ENCODE data around the gene CDKAL1. TPM values are rescaled to one million over a fixed set of nuclear protein-coding genes. Genes with fewer than 3 reads are reported as not detected.
A peak's percentile ranks its signal among the peaks of the same experiment; 100 is the strongest.
"Not testable (repeated sequence)": the region's sequence is repeated elsewhere in the genome, so short reads cannot be mapped to it uniquely, and the experiment has no call there.

CDKAL1 gene
- total RNA-seq, 2 donors from 2014 or later: 23.0 to 23.7 TPM

DNA sequence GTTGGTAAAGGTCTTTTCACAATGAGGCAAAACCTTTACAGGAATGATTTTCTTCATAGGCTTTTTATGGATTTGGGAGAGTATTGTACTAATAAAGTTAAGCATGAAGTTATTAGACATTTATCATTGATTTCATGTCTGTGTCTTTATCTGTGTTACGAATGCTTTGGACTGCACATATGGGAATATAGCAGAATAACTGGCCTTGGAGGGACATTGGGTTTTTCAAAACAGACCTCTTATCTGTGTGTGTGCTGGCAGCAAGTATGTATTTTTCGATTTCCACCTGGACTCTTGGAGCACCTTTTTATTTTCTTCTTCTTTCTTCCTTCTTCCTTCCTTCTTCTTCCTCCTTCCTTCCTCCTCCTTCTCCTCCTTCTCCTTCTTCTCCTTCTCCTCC, 74.6 kb downstream of the CDKAL1 start:
- DNase-seq (no peak), ATAC-seq (no peak)
- Mint-ChIP-seq H3K27ac (no peak overlapping the region), H3K36me3 (ENCODE audit: low read depth) (peaks cover 3% of the 10 kb centered on the region), H3K4me1 (peaks cover 21% of the 10 kb centered on the region), H3K4me3 (no peak overlapping the region), H3K27me3 (no peaks in the 10 kb centered on the region)
- H3K9me3 ChIP-seq (ENCODE audit: control insufficient read depth, low read length, poor library complexity, severe bottlenecking): no peaks in the 10 kb centered on the region

DNA sequence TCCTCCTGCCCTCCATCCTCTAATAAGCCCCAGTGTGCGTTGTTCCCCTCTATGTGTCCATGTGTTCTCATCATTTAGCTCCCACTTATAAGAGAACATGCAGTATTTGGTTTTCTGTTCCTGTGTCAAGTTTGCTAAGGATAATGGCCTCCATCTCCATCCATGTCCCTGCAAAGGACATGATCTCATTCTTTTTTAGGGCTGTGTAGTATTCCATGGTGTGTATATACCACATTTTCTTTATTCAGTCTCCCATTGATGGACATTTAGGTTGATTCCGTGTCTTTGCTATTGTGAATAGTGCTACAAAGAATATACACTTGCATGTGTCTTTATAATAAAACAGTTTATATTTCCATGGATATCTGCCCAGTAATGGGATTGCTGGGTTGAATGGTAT, 75.7 kb downstream of the CDKAL1 start:
- not testable (repeated sequence) for DNase-seq; H3K36me3 Mint-ChIP-seq (ENCODE audit: low read depth); H3K9me3 ChIP-seq (ENCODE audit: control insufficient read depth, low read length, poor library complexity, severe bottlenecking); H3K27me3 Mint-ChIP-seq; H3K4me3 Mint-ChIP-seq; ATAC-seq; H3K27ac Mint-ChIP-seq
- peaks cover 20% of the 10 kb centered on the region for H3K4me1 Mint-ChIP-seq

DNA sequence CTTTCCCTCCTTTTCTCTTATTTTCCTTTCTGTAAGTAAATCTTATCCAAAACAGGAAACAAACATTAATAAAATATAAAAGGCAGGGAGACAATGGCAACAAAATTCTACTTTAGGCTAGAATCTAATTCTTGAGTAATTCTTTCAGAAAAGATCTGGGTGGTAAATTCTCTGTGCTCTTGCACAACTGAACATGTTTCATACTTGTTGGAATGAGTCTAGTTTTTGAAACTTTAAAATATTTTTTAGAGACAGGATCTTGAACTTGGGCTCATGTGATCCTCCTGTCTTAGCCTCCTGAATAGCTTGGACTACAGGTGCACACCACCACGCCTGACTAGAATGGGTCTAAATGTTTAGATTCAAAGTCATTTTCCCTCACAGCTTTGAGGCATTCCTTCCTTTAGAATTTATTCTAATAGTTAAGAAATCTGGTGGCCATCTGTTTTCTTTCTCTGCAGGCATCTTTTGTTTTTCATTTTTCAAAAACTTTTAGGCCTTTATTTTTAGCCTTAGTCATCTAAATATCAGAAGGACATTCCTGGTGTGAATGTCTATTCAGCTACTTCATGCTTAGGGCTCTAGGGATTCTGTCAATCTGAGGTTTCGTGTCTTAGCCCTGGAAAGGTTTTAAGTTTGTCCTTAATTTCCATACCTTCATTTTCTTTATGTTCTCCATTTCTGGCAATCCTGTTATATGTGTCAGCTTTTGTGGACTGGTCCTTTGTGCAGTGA, 76.5 kb downstream of the CDKAL1 start:
- H3K9me3 ChIP-seq (ENCODE audit: control insufficient read depth, low read length, poor library complexity, severe bottlenecking): no peaks in the 10 kb centered on the region
- Mint-ChIP-seq H3K4me1 (peaks cover 20% of the 10 kb centered on the region), H3K36me3 (ENCODE audit: low read depth) (peaks cover 5% of the 10 kb centered on the region), H3K27me3 (no peaks in the 10 kb centered on the region), H3K27ac (no peak overlapping the region), H3K4me3 (no peak overlapping the region)
- DNase-seq: no peak
- no peak for ATAC-seq

DNA sequence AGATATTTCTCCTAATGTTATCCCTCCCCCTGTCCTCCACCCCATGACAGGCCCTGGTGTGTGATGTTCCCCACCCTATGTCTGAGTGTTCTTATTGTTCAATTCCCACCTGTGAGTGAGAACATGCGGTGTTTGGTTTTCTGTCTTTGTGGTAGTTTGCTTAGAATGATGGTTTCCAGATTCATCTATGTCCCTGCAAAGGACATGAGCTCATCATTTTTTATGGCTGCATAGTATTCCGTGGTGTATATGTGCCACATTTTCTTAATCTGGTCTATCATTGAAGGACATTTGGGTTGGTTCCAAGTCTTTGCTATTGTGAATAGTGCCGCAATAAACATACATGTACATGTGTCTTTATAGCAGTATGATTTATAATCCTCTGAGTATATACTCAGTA, 83.3 kb downstream of the CDKAL1 start:
- H3K36me3 Mint-ChIP-seq (ENCODE audit: low read depth): not testable (repeated sequence)

DNA sequence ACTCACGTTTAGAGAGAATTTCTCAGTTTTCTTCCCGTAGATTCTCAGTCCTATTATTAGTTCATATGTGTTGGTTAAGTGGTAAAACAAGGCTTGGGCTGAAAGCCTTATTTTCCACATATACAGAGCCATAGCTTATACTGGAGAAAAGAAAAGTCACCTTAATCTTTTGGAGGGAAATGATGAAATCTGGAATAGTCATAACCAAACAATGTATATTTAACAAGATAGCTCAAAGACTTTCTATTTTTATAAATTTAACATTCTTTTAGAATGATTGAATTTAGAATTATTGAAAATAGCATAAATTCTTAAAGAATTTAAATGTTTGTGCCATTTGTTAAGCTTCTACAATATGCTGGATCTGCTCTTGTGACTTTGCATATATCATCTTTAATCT, 85.8 kb downstream of the CDKAL1 start:
- H3K4me3 Mint-ChIP-seq: no peak overlapping the region
- H3K4me1 Mint-ChIP-seq: peaks cover 22% of the 10 kb centered on the region
- no peak for DNase-seq
- no peak overlapping the region for H3K27ac Mint-ChIP-seq
- H3K36me3 Mint-ChIP-seq (ENCODE audit: low read depth): peaks cover 4% of the 10 kb centered on the region
- H3K27me3 Mint-ChIP-seq: no peaks in the 10 kb centered on the region
- ATAC-seq: no peak
- no peaks in the 10 kb centered on the region for H3K9me3 ChIP-seq (ENCODE audit: control insufficient read depth, low read length, poor library complexity, severe bottlenecking)

More for the DNA sequence above, 83.3 kb downstream of the CDKAL1 start:
- not testable (repeated sequence) for ATAC-seq; H3K27ac Mint-ChIP-seq; H3K4me3 Mint-ChIP-seq; H3K9me3 ChIP-seq (ENCODE audit: control insufficient read depth, low read length, poor library complexity, severe bottlenecking); H3K27me3 Mint-ChIP-seq; DNase-seq
- peaks cover 17% of the 10 kb centered on the region for H3K4me1 Mint-ChIP-seq

DNA sequence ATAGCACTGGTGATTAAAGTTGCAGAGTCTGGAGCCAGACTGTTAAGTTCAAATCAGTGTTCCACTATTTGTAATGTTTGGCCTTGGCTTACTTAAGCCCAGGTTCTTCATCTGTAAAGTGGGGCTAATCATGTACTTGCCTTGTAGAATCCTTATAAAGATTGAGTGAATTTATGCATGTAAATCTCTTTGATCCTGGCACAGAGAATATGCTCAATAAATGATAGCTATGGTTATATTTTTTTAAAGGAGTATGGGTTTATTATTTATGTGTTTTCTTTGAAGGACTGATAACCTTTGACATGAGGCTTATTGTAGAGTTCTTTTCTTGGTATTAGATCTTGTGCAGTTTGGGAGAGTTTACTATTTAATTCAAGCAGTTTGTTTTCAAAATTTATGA, 89.5 kb downstream of the CDKAL1 start:
- no peaks in the 10 kb centered on the region for H3K9me3 ChIP-seq (ENCODE audit: control insufficient read depth, low read length, poor library complexity, severe bottlenecking)
- H3K27me3 Mint-ChIP-seq: no peaks in the 10 kb centered on the region
- no peak overlapping the region for H3K4me3 Mint-ChIP-seq
- H3K4me1 Mint-ChIP-seq: peaks cover 23% of the 10 kb centered on the region
- no peak for DNase-seq
- peaks cover 4% of the 10 kb centered on the region for H3K36me3 Mint-ChIP-seq (ENCODE audit: low read depth)
- H3K27ac Mint-ChIP-seq: no peak overlapping the region
- no peak for ATAC-seq

DNA sequence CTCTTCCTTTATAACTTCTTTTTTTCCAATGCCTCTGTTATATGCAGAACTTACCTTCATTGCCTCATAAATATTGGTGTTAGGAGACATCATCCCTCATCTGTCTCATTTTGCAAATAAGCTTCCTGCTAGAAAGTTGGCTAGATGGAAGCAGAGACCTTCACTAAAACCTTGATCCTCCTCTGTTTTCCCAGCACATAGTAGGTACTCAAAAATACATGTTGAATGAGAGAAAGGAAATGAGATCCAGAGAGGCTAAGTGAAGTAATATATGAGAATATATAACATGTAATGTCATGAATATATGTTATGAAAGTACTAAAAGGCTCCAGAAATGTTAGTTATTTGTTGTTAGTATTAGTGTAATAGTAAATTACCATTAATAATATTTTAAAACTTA, 91.9 kb downstream of the CDKAL1 start:
- no peaks in the 10 kb centered on the region for H3K9me3 ChIP-seq (ENCODE audit: control insufficient read depth, low read length, poor library complexity, severe bottlenecking)
- Mint-ChIP-seq H3K4me1 (peaks cover 27% of the 10 kb centered on the region), H3K36me3 (ENCODE audit: low read depth) (no peaks in the 10 kb centered on the region), H3K27me3 (no peaks in the 10 kb centered on the region), H3K27ac (no peak overlapping the region), H3K4me3 (no peak overlapping the region)
- ATAC-seq (no peak), DNase-seq (no peak)

DNA sequence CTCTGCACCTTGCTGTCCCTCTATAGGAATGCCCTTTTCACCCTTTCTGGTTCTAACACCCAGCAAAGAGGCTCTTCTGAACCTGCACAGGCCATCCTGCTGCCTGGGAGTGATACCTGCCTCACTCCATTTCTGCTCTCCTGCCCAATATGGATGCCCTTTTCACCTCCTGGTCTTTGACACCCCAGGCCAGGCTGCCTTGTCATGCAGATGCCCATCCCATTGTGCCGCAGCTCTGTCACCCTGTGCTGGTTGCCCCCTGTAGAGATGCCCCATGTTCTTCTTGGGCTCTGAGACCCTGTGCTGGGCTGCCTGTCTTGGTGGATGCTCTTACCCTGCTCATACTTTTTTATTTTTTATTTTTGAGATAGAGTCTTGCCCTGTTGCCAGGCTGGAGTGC, 95.3 kb downstream of the CDKAL1 start:
- no peak overlapping the region for H3K4me3 Mint-ChIP-seq
- no peak for DNase-seq
- H3K36me3 Mint-ChIP-seq (ENCODE audit: low read depth): no peaks in the 10 kb centered on the region
- no peaks in the 10 kb centered on the region for H3K27me3 Mint-ChIP-seq
- peaks cover 20% of the 10 kb centered on the region for H3K4me1 Mint-ChIP-seq
- no peaks in the 10 kb centered on the region for H3K9me3 ChIP-seq (ENCODE audit: control insufficient read depth, low read length, poor library complexity, severe bottlenecking)
- no peak for ATAC-seq
- no peak overlapping the region for H3K27ac Mint-ChIP-seq

DNA sequence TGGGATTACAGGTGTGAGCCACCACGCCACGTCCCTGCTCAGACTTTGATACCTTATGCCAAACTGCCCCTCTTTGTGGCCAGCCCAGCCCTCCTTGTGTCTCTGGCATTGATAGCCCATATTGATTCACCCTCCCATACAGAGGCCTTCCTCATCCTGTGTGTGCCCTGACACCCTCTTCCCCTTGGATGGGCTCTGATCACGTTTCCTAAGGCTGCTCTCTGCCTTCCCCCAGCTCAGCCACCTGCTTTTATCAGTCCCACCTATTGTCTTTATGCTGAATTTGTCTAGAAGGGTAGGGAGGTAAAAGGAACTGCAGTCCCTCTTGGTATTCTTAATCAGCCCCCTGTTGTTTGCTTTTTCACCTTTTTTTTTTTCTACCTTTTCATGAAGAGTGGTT, 95.9 kb downstream of the CDKAL1 start:
- Mint-ChIP-seq H3K27ac (no peak overlapping the region), H3K4me1 (peaks cover 18% of the 10 kb centered on the region), H3K4me3 (no peak overlapping the region), H3K36me3 (ENCODE audit: low read depth) (no peaks in the 10 kb centered on the region), H3K27me3 (no peaks in the 10 kb centered on the region)
- no peak for DNase-seq
- ATAC-seq: no peak
- H3K9me3 ChIP-seq (ENCODE audit: control insufficient read depth, low read length, poor library complexity, severe bottlenecking): no peaks in the 10 kb centered on the region

DNA sequence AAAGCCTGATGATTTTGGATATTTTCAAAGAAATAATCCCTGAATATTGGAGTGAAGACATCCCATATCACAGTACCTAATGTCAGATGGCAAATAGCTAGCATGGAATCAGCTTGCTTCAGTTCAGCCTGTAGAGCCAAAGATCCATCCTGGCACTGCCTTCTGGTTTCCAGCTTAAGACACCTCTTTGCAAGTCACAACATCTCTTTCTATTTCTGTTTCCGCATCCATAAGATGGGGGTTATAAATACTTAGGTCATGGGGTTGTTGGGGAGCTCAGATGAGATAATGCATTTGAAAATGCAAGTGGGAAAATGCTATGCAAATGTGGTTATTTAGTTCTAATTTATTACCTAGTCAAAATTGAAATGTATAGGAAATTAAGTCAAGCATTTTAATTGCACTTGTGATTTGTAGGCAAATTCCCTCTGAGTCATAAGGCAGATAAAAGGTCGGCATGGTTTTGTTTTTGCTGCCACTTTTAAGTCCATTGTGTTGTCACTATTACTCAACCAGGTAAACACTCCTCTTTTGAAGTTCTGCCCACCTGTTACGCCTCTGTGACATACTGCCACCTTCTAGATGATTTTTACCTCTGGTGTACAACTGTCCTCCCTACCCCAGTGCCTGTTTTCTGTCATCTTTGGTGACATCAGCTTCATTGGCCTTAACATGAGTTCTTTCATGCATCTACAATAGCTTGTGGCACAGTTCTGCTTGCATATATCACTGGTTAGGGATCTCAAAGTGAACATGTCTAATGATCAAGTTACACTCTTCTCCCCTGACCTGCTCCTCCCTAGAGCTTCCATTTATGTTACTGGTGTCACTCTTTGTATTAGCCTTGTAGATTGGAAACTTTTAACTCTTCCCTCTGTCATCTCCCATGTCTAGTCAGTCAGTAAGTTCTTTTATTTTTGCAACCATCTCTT, 96.6 kb downstream of the CDKAL1 start:
- ATAC-seq (no peak), DNase-seq (no peak)
- no peaks in the 10 kb centered on the region for H3K36me3 Mint-ChIP-seq (ENCODE audit: low read depth)
- H3K27me3 Mint-ChIP-seq: no peaks in the 10 kb centered on the region
- H3K4me3 Mint-ChIP-seq: peak overlapping the region; percentile 6
- no peak overlapping the region for H3K27ac Mint-ChIP-seq
- no peaks in the 10 kb centered on the region for H3K9me3 ChIP-seq (ENCODE audit: control insufficient read depth, low read length, poor library complexity, severe bottlenecking)
- peaks cover 19% of the 10 kb centered on the region for H3K4me1 Mint-ChIP-seq

DNA sequence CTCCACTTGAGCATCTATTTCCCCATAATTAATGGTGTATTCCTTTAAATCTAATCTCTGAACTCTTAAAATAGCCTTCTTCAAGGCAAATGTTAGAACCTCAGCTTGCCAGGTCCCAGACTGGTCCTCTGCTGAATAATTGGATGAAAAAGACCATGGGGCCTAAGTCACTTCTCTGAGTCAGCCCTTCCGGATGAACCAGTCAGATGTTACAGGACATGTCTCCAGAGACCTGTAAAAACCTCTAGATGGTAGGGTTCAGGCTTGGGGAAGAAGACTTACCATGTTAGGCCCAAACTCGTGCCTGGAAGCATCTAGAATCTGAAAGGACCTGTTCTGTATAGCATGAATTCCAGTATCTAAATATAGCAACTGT, 97.3 kb downstream of the CDKAL1 start:
- Mint-ChIP-seq H3K27ac (no peak overlapping the region), H3K36me3 (ENCODE audit: low read depth) (peaks cover 2% of the 10 kb centered on the region), H3K27me3 (no peaks in the 10 kb centered on the region), H3K4me3 (no peak overlapping the region), H3K4me1 (peaks cover 26% of the 10 kb centered on the region)
- no peak for DNase-seq
- H3K9me3 ChIP-seq (ENCODE audit: control insufficient read depth, low read length, poor library complexity, severe bottlenecking): no peaks in the 10 kb centered on the region
- no peak for ATAC-seq

DNA sequence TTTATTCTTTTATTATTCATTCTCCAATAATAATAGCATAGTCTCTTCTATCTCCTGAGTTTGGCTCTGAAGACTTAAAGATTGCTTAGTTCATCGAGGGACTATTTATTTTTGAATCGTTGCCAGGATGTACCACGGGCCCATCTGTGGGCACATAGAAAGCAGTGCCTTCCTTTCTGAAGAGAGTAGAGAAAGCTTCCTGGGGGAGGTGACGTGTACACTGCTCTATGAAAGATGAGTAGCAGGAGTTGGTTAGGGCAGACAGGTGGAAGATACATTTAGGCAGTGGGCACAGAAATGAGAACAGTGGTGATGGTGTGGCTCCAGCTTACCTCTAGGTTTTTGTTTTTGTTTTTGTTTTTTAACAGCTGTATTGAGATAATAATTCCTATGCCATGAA, 98.4 kb downstream of the CDKAL1 start:
- Mint-ChIP-seq H3K27ac (no peak overlapping the region), H3K27me3 (no peaks in the 10 kb centered on the region), H3K36me3 (ENCODE audit: low read depth) (peaks cover 2% of the 10 kb centered on the region), H3K4me3 (no peak overlapping the region), H3K4me1 (peaks cover 26% of the 10 kb centered on the region)
- DNase-seq: no peak
- no peak for ATAC-seq
- no peaks in the 10 kb centered on the region for H3K9me3 ChIP-seq (ENCODE audit: control insufficient read depth, low read length, poor library complexity, severe bottlenecking)

DNA sequence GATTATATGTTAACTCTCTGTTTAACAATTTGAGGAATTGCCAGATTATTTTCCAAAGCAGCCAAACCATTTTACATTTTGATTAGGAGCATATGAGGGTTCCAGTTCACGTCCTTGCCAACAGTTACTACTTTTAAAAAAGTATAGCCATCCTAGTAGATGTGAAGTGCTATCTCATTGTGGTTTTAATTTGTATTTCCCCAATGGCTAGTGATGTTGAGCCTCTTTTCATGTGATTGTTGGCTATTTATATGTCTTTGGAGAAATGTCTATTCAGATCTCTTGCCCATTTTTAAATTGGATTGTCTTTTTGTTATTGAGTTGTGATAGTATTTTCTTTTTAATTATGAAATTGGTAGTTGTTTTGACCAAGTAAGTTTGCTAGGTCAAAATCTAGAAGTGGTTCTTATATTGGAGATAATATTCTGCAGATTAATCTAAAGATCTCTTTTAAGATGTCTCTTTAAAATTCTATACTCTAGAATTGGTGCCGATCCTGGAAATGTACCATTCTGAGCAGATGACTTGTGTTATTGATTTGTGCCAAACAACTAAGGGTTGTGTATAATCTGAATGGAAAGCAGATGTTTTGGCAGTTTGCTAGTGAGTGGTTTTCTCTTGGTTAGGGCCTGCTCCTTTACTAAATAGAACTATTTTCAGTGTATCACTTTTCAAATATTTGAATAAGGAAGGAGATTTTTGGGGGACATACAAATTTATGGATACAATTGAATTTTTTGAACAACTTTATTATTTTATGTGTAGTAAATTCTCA, 99.5 kb downstream of the CDKAL1 start:
- H3K4me3 Mint-ChIP-seq: no peak overlapping the region
- H3K27me3 Mint-ChIP-seq: no peaks in the 10 kb centered on the region
- no peak overlapping the region for H3K27ac Mint-ChIP-seq
- H3K9me3 ChIP-seq (ENCODE audit: control insufficient read depth, low read length, poor library complexity, severe bottlenecking): no peaks in the 10 kb centered on the region
- peaks cover 3% of the 10 kb centered on the region for H3K36me3 Mint-ChIP-seq (ENCODE audit: low read depth)
- H3K4me1 Mint-ChIP-seq: peaks cover 25% of the 10 kb centered on the region
- DNase-seq (no peak), ATAC-seq (no peak)
